IPS-18a (cell line): Measurements from ENCODE around the gene NUCB2.

Experiments
- H3K27ac ChIP-seq: one replicate; pipeline ENCODE4 v1.5.1; 2013; ENCODE audit warnings: low read length
- H3K27me3 ChIP-seq: one replicate; pipeline ENCODE4 v1.6.1; 2013; ENCODE audit warnings: mild to moderate bottlenecking, low read length; ENCODE audit not compliant: control insufficient read depth, insufficient read depth
- H3K36me3 ChIP-seq: one replicate; pipeline ENCODE4 v1.6.1; 2013; ENCODE audit warnings: low read depth, low read length; ENCODE audit not compliant: control insufficient read depth
- H3K4me1 ChIP-seq: one replicate; pipeline ENCODE4 v1.6.1; 2013; ENCODE audit warnings: low read depth, low read length; ENCODE audit not compliant: control insufficient read depth
- H3K4me3 ChIP-seq: one replicate; pipeline ENCODE4 v1.5.1; 2013; ENCODE audit warnings: low read length
- H3K9ac ChIP-seq: one replicate; pipeline ENCODE4 v1.6.1; 2013; ENCODE audit warnings: mild to moderate bottlenecking, low read length, moderate library complexity
- H3K9me3 ChIP-seq: one replicate; pipeline ENCODE4 v1.6.1; 2013; ENCODE audit warnings: low read depth, low read length; ENCODE audit not compliant: control insufficient read depth

The NUCB2 gene

GRCh38 chr11:17296852-17297559 lies 20.5 kb downstream of the NUCB2 start:
- Histone ChIP-seq H3K36me3 (no peaks in the 10 kb centered on the region), H3K27me3 (no peaks in the 10 kb centered on the region), H3K9ac (no peak overlapping the region), H3K4me3 (no peak overlapping the region), H3K9me3 (no peaks in the 10 kb centered on the region), H3K4me1 (no peaks in the 10 kb centered on the region), H3K27ac (no peak overlapping the region)

DNA sequence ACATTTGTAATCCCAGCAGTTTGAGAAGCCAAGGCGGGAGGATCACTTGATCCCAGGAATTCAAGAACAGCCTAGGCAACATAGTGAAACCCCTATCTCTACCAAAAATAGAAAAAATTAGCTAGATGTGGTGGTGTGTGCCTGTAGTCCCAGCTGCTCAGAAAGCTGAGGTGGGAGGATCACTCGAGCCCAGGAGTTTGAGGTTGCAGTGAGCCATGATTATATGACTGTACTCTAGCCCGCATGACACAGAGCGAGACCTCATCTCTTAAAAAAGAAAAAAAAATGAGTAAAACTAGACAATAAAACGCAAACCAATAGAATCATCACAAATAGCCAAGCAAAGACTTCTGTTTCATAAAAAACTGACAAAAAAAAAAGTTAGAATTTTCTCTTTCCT lies 21.8 kb downstream of the NUCB2 start:
- Histone ChIP-seq H3K9ac (no peak overlapping the region), H3K36me3 (no peaks in the 10 kb centered on the region), H3K27ac (no peak overlapping the region)

DNA sequence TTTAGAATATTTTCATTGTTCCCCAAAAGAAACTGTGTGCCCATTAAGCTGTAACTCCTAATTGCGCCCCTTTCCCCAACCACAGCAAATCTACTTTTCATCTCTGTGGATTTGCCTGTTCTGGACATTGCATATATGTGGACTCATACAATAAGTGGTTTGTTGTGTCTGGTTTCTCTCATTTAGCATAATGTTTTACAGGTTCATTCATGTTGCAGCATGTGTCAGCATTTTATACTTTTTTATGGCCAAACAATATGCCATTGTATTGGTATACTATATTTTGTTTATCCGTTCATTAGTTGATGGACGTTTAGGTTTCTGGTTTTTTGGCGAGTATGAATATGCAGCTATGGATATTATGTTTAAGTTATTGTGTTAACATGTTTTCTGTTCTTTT lies 23.8 kb downstream of the NUCB2 start:
- Histone ChIP-seq H3K27ac (no peak overlapping the region), H3K4me1 (no peaks in the 10 kb centered on the region), H3K9ac (no peak overlapping the region), H3K27me3 (no peaks in the 10 kb centered on the region), H3K9me3 (no peaks in the 10 kb centered on the region), H3K36me3 (no peaks in the 10 kb centered on the region), H3K4me3 (no peak overlapping the region)

More for the DNA sequence above, 21.8 kb downstream of the NUCB2 start:
- H3K9me3 ChIP-seq, result no peaks in the 10 kb centered on the region
- H3K4me3 ChIP-seq, result no peak overlapping the region
- H3K4me1 ChIP-seq, result no peaks in the 10 kb centered on the region
- no peaks in the 10 kb centered on the region for H3K27me3 ChIP-seq

- H3K4me3 ChIP-seq, result no peak overlapping the region
- no peaks in the 10 kb centered on the region for H3K9me3 ChIP-seq
- H3K9ac ChIP-seq, result no peak overlapping the region
- no peaks in the 10 kb centered on the region for H3K27me3 ChIP-seq
- H3K27ac ChIP-seq, result no peak overlapping the region
- H3K4me1 ChIP-seq, result no peaks in the 10 kb centered on the region
- H3K36me3 ChIP-seq, result no peaks in the 10 kb centered on the region
Measured at GRCh38 chr11:17313349-17314231, 37.1 kb downstream of the NUCB2 start.

DNA sequence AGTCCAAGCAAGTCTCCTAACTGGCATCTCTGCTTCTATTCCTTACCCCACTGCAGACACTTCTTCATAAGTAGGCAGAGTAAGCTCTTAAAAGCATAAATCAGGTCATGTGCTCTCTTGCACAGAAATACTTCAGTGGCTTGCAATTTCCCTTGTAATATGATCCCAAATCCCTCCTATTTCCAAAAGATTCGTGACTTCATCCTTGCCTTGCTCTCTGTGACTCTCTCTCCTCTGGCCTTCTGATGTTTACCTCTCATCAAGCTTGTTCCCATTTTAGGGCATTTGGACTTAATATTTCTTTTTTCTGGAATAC lies 37.7 kb downstream of the NUCB2 start:
- H3K4me1 ChIP-seq, result no peaks in the 10 kb centered on the region
- H3K9me3 ChIP-seq, result no peaks in the 10 kb centered on the region
- H3K4me3 ChIP-seq, result no peak overlapping the region
- H3K9ac ChIP-seq, result no peak overlapping the region
- no peak overlapping the region for H3K27ac ChIP-seq
- no peaks in the 10 kb centered on the region for H3K27me3 ChIP-seq
- no peaks in the 10 kb centered on the region for H3K36me3 ChIP-seq

DNA sequence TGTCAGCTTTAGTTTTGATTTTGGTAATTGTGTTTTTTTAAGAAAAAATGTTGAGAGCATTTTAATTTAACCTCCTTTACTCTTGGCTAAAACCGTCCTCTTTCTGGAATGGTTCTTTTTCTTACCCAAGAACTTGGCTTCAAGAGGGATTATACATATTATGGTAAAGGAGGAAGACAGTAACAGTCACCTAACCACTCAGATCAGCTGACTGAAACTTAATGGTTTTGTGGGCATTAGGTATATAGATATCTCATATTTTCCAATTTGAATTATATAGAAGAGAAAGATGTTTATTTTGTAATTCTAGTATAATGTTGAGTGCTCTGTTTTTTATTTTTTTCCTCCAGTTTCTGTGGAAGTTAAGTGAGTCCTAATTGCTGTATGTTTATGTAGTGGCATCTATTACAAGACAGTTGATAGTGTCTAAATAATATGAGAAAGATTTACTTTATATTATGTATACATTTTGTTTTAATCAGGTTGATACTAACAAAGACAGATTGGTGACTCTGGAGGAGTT lies 38.4 kb downstream of the NUCB2 start:
- Histone ChIP-seq H3K4me1 (no peaks in the 10 kb centered on the region), H3K4me3 (no peak overlapping the region), H3K9me3 (no peaks in the 10 kb centered on the region), H3K27me3 (no peaks in the 10 kb centered on the region), H3K36me3 (no peaks in the 10 kb centered on the region), H3K9ac (no peak overlapping the region), H3K27ac (no peak overlapping the region)

DNA sequence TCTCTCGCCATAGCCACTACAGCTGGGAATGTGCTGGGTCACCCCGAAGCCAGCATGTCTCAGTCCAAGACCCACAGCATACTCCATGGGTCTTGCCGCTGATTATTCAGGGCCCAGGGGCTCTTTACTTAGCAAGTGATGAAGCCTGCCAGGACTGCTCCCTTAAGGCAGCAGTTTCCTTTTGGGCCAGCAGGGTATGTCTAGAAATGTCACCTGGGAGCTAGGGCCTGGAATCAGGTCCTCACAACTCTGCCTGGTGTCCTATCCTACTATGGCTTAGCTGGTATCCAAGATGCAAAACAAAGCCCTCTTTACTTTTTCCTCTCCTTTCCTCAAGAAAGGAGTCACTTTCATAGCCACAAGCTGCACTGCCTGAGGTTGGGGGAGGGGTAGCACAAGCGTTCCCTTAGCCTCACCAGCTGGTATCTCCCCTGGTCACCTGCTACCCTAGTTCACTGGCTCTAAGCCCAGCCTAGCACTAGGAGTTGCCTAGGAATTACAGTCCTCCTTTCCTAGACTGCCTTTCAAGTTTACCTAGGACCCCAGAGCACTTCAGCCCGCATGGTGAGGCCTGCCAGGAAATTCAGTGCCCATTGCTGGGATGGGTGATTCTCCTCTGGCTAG lies 52.4 kb downstream of the NUCB2 start:
- no peak overlapping the region for H3K27ac ChIP-seq
- H3K9me3 ChIP-seq, result no peaks in the 10 kb centered on the region
- H3K4me3 ChIP-seq, result no peak overlapping the region
- H3K4me1 ChIP-seq, result no peaks in the 10 kb centered on the region
- H3K36me3 ChIP-seq, result no peaks in the 10 kb centered on the region
- no peaks in the 10 kb centered on the region for H3K27me3 ChIP-seq
- H3K9ac ChIP-seq, result no peak overlapping the region

GRCh38 chr11:17331669-17332068 lies 55.1 kb downstream of the NUCB2 start:
- no peaks in the 10 kb centered on the region for H3K4me1 ChIP-seq
- H3K36me3 ChIP-seq, result no peaks in the 10 kb centered on the region
- no peaks in the 10 kb centered on the region for H3K27me3 ChIP-seq
- no peaks in the 10 kb centered on the region for H3K9me3 ChIP-seq
- H3K4me3 ChIP-seq, result no peak overlapping the region
- no peak overlapping the region for H3K9ac ChIP-seq
- H3K27ac ChIP-seq, result no peak overlapping the region

- Histone ChIP-seq H3K27me3 (no peaks in the 10 kb centered on the region), H3K36me3 (no peaks in the 10 kb centered on the region)
Measured at GRCh38 chr11:17333799-17334586, 57.5 kb downstream of the NUCB2 start.

DNA sequence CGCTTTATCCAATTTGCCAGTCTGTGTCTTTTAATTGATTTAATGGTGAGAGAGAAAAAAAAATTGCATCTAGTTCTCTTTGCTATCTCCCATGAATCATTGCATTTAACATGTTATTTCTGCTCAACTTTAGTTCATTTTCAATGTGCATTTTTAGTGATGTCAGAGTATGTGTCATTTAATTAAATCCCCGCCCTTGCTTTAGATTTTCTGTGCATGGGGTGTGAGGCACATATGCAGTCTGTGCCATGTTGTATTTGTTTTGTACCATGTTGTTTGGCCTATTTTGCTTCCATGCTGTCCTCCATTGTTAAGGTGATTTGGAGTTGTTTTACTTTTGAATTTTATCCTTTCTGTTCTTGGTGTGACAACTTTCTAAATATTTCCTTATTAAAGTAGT lies 66.7 kb downstream of the NUCB2 start:
- H3K4me1 ChIP-seq, result no peaks in the 10 kb centered on the region
- no peak overlapping the region for H3K4me3 ChIP-seq
- H3K27me3 ChIP-seq, result no peaks in the 10 kb centered on the region
- no peaks in the 10 kb centered on the region for H3K36me3 ChIP-seq
- no peak overlapping the region for H3K9ac ChIP-seq
- H3K9me3 ChIP-seq, result no peaks in the 10 kb centered on the region
- no peak overlapping the region for H3K27ac ChIP-seq

More at GRCh38 chr11:17333799-17334586, 57.5 kb downstream of the NUCB2 start:
- H3K27ac ChIP-seq, result no peak overlapping the region
- no peaks in the 10 kb centered on the region for H3K9me3 ChIP-seq
- H3K4me1 ChIP-seq, result no peaks in the 10 kb centered on the region
- H3K4me3 ChIP-seq, result no peak overlapping the region
- no peak overlapping the region for H3K9ac ChIP-seq

DNA sequence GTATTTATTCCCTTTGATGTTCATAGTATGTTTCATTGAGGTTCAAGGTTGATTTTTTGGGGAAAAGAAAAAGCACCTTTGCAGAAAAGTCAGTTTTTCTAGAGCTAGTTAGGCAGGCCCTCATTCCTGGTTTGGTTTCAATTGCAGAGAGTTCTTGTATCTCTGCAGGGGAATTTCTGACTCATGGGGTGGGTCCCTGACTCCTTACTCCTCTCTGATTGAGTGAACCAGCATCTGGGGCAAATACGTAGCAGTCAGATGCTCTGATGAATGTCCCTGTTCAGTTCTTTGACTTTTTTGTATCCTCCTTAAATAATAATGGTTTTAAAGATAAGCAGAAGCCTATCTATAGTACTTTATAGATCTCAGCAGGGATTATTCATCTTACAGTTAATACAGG lies 67.4 kb downstream of the NUCB2 start:
- H3K9me3 ChIP-seq, result no peaks in the 10 kb centered on the region
- H3K4me1 ChIP-seq, result no peaks in the 10 kb centered on the region
- no peak overlapping the region for H3K27ac ChIP-seq
- no peaks in the 10 kb centered on the region for H3K36me3 ChIP-seq
- no peak overlapping the region for H3K4me3 ChIP-seq
- no peak overlapping the region for H3K9ac ChIP-seq
- peaks cover under 1% of the 10 kb centered on the region for H3K27me3 ChIP-seq
